GM18909 (cell line): ENCODE measurements around the gene ABCA2.
"Not testable (repeated sequence)": the region's sequence is repeated elsewhere in the genome, so short reads cannot be mapped to it uniquely, and the experiment has no call there.

Experiments used
- ATAC-seq: cut with Tn5 transposase; IDR thresholded peaks from one replicate; pipeline ENCODE4 v1.9.1; 2021; ENCODE audit warnings: mild to moderate bottlenecking; ENCODE audit not compliant: unreplicated experiment, poor library complexity

Gene ABCA2

GRCh38 chr9:137017791-137018497 lies 10.1 kb downstream of the ABCA2 start:
- ATAC-seq = no peak

- no peak for ATAC-seq
Measured at GRCh38 chr9:137017071-137017470, 11.0 kb downstream of the ABCA2 start.

- ATAC-seq = no peak
Measured at GRCh38 chr9:137016436-137016835, 11.6 kb downstream of the ABCA2 start.

- no peak for ATAC-seq
Measured at GRCh38 chr9:137015976-137016375, 12.1 kb downstream of the ABCA2 start.

GRCh38 chr9:137015540-137015930 lies 12.5 kb downstream of the ABCA2 start:
- no peak for ATAC-seq

GRCh38 chr9:137014776-137015539 lies 13.1 kb downstream of the ABCA2 start:
- no peak for ATAC-seq

GRCh38 chr9:137014166-137014565 lies 13.9 kb downstream of the ABCA2 start:
- no peak for ATAC-seq

- ATAC-seq = no peak
Measured at GRCh38 chr9:137013571-137013940, 14.5 kb downstream of the ABCA2 start.

- no peak for ATAC-seq
Measured at GRCh38 chr9:137012694-137013570, 15.1 kb downstream of the ABCA2 start.

- ATAC-seq = no peak
Measured at GRCh38 chr9:137011907-137012675, 15.9 kb downstream of the ABCA2 start.

- no peak for ATAC-seq
Measured at GRCh38 chr9:137011156-137011555, 16.9 kb downstream of the ABCA2 start.

GRCh38 chr9:137009938-137010732 lies 17.9 kb downstream of the ABCA2 start:
- ATAC-seq = no peak

GRCh38 chr9:137009217-137009616 lies 18.8 kb downstream of the ABCA2 start:
- ATAC-seq = no peak

GRCh38 chr9:137008312-137008711 lies 19.7 kb downstream of the ABCA2 start:
- no peak for ATAC-seq

GRCh38 chr9:137007816-137008270 lies 20.2 kb downstream of the ABCA2 start:
- ATAC-seq = no peak

- ATAC-seq = no peak
Measured at GRCh38 chr9:137007108-137007815, 20.8 kb downstream of the ABCA2 start.

GRCh38 chr9:137006116-137007003 lies 21.7 kb downstream of the ABCA2 start:
- no peak for ATAC-seq

- not testable (repeated sequence) for ATAC-seq
Measured at GRCh38 chr9:137004285-137004684, 23.8 kb downstream of the ABCA2 start.
